Measurements from ENCODE around the gene TLR8.

Gene TLR8

GRCh38 chrX:12954376-12954775 lies 48.0 kb downstream of the TLR8 start:
- no peak for TF ChIP-seq CTCF (IDR thresholded peaks at IDR 0.05; ENCODE audit: unreplicated experiment in 3 of 3)
- Mint-ChIP-seq H3K4me1 (peaks cover 25% of the 10 kb centered on the region), H3K4me3 (no peak overlapping the region), H3K9me3 (peaks cover 4% of the 10 kb centered on the region), H3K27me3 (ENCODE audit: low read depth) (no peaks in the 10 kb centered on the region), H3K36me3 (ENCODE audit: low read depth) (no peaks in the 10 kb centered on the region), H3K27ac (no peak overlapping the region)

GRCh38 chrX:12954981-12955380 lies 48.6 kb downstream of the TLR8 start:
- no peaks in the 10 kb centered on the region for H3K27me3 Mint-ChIP-seq (ENCODE audit: low read depth)
- peaks cover 8% of the 10 kb centered on the region for H3K9me3 Mint-ChIP-seq
- peaks cover 19% of the 10 kb centered on the region for H3K4me1 Mint-ChIP-seq
- TF ChIP-seq CTCF (IDR thresholded peaks at IDR 0.05; ENCODE audit: unreplicated experiment in 3 of 3), result no peak
- H3K36me3 Mint-ChIP-seq (ENCODE audit: low read depth), result no peaks in the 10 kb centered on the region
- H3K27ac Mint-ChIP-seq, result peak overlapping the region in 1 of 3 experiments; percentile 24
- H3K4me3 Mint-ChIP-seq, result no peak overlapping the region

GRCh38 chrX:12955882-12956703 lies 49.7 kb downstream of the TLR8 start:
- TF ChIP-seq CTCF (IDR thresholded peaks at IDR 0.05; ENCODE audit: unreplicated experiment in 3 of 3), result no peak
- Mint-ChIP-seq H3K36me3 (ENCODE audit: low read depth) (no peaks in the 10 kb centered on the region), H3K9me3 (peaks cover 10% of the 10 kb centered on the region), H3K27me3 (ENCODE audit: low read depth) (no peaks in the 10 kb centered on the region), H3K4me1 (peaks cover 8% of the 10 kb centered on the region), H3K27ac (peak overlapping the region; percentile 93 to 97 (median 95)), H3K4me3 (no peak overlapping the region)

GRCh38 chrX:12956704-12957534 lies 50.5 kb downstream of the TLR8 start:
- H3K4me1 Mint-ChIP-seq, result peaks cover 7% of the 10 kb centered on the region
- no peaks in the 10 kb centered on the region for H3K27me3 Mint-ChIP-seq (ENCODE audit: low read depth)
- peaks cover 17% of the 10 kb centered on the region for H3K9me3 Mint-ChIP-seq
- H3K36me3 Mint-ChIP-seq (ENCODE audit: low read depth), result no peaks in the 10 kb centered on the region
- peak overlapping the region; percentile 93 to 97 (median 95) for H3K27ac Mint-ChIP-seq
- no peak for TF ChIP-seq CTCF (IDR thresholded peaks at IDR 0.05; ENCODE audit: unreplicated experiment in 3 of 3)
- H3K4me3 Mint-ChIP-seq, result peak overlapping the region in 1 of 3 experiments; percentile 24

GRCh38 chrX:12958059-12958458 lies 51.6 kb downstream of the TLR8 start:
- Mint-ChIP-seq H3K4me1 (peaks cover 7% of the 10 kb centered on the region), H3K9me3 (peaks cover 17% of the 10 kb centered on the region), H3K27me3 (ENCODE audit: low read depth) (no peaks in the 10 kb centered on the region), H3K4me3 (no peak overlapping the region), H3K27ac (peak overlapping the region in 2 of 3 experiments; percentile 8 to 30), H3K36me3 (ENCODE audit: low read depth) (no peaks in the 10 kb centered on the region)
- TF ChIP-seq CTCF (IDR thresholded peaks at IDR 0.05; ENCODE audit: unreplicated experiment in 3 of 3), result no peak

All from nephron (organoid).